OCI-LY7 (cell line): Measurements from ENCODE around the gene HYLS1.

Experiments used
- EZH2phosphoT487 ChIP-seq: fragments of 200-600 bp; sonication (generic); IDR thresholded peaks from 2 replicates; pipeline ENCODE4 v1.6.1; 2018; ENCODE audit warnings: low read depth, borderline replicate concordance, mild to moderate bottlenecking, mixed run types, antibody characterized with exemption, low read length, moderate library complexity, mixed read lengths
- TF ChIP-seq, protein P1 (sequence below): fragments of 200-600 bp; sonication (generic); conservative IDR thresholded peaks from 2 replicates; pipeline ENCODE4 v1.5.1; 2014; ENCODE audit warnings: mild to moderate bottlenecking, antibody characterized with exemption, low read length, moderate library complexity, mixed read lengths

DNA sequence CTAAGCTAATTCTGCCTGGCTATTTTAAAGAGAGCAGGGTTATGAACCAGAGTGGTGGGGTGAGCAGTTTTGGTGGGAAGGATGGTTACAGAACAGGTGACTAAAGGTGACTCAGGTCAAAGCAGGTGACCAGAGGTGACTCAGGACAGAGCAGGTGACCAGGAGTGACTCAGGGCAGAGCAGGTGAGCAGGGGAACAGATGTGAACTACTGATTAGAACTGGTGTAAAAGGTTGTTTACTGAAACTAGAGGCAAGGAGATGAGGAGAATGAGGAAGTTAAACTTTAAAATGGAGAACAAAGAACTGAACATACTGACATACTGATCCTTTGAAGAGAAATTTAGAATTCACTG, 15.4 kb upstream of the HYLS1 start:
- TF ChIP-seq, protein P1, sequence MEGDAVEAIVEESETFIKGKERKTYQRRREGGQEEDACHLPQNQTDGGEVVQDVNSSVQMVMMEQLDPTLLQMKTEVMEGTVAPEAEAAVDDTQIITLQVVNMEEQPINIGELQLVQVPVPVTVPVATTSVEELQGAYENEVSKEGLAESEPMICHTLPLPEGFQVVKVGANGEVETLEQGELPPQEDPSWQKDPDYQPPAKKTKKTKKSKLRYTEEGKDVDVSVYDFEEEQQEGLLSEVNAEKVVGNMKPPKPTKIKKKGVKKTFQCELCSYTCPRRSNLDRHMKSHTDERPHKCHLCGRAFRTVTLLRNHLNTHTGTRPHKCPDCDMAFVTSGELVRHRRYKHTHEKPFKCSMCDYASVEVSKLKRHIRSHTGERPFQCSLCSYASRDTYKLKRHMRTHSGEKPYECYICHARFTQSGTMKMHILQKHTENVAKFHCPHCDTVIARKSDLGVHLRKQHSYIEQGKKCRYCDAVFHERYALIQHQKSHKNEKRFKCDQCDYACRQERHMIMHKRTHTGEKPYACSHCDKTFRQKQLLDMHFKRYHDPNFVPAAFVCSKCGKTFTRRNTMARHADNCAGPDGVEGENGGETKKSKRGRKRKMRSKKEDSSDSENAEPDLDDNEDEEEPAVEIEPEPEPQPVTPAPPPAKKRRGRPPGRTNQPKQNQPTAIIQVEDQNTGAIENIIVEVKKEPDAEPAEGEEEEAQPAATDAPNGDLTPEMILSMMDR, result no peak
- TF ChIP-seq EZH2phosphoT487, result no peak
